Panc1 (cell line): ENCODE data around the gene UGGT1. TPM values are rescaled to one million over a fixed set of nuclear protein-coding genes. Genes with fewer than 3 reads are reported as not detected.

Experiments
- ATAC-seq: fragments of 200-7000 bp; cut with Tn5 transposase; 2 replicates; pipeline ENCODE4 v1.9.1; 2020; ENCODE audit warnings: mild to moderate bottlenecking, moderate library complexity
- BruUV-seq: library from RNA; stranded (reverse); fragments of 400-500 nt; replicated peaks from 2 replicates; lab custom pipeline; 2021; lab: Mats Ljungman, UMichigan
- CTCF ChIA-PET: fragments of 300-600 bp; sonication (Branson Sonifier 250); formaldehyde crosslinking; loops from one replicate; lab custom pipeline; 2022; ENCODE audit warnings: antibody characterized with exemption; lab: Charles Lee
- POLR2A ChIA-PET: fragments of 300-600 bp; sonication (Branson Sonifier 250); formaldehyde crosslinking; loops from one replicate; lab custom pipeline; 2022; ENCODE audit warnings: antibody characterized with exemption; lab: Charles Lee
- DNase-seq: peaks from one replicate; pipeline ENCODE4 v3.0.0-alpha.2; 2010; ENCODE audit warnings: low read depth, low spot score
- H3K27ac ChIP-seq: 2 replicates; pipeline ENCODE4 v1.5.1; 2011; ENCODE audit warnings: mild to moderate bottlenecking, low read length, inconsistent platforms
- H3K27me3 ChIP-seq: fragments of 200-500 bp; sonication (Bioruptor generic); 2 replicates; pipeline ENCODE4 v1.6.0; 2014; ENCODE audit warnings: low read length, inconsistent platforms; ENCODE audit not compliant: control insufficient read depth, insufficient read depth
- H3K36me3 ChIP-seq: fragments of 200-500 bp; sonication (Bioruptor generic); 2 replicates; pipeline ENCODE4 v1.5.1; 2014; ENCODE audit warnings: inconsistent platforms, mild to moderate bottlenecking, low read length, moderate library complexity; ENCODE audit not compliant: control insufficient read depth, insufficient read depth
- H3K4me1 ChIP-seq: 2 replicates; pipeline ENCODE4 v1.5.1; 2011; ENCODE audit warnings: inconsistent platforms, mild to moderate bottlenecking, low read length, moderate library complexity; ENCODE audit not compliant: control insufficient read depth, insufficient read depth
- H3K4me3 ChIP-seq, 2 experiments: 2 replicates each; pipeline ENCODE4 v1.5.1; 2011 to 2012; ENCODE audit warnings: low read depth in 2 of 2, low read length in 2 of 2, mild to moderate bottlenecking in 2 of 2, inconsistent platforms in 1 of 2, moderate library complexity in 1 of 2
- H3K9me3 ChIP-seq: fragments of 200-500 bp; sonication (Bioruptor generic); 2 replicates; pipeline ENCODE4 v1.5.1; 2014; ENCODE audit warnings: low read depth, mild to moderate bottlenecking, inconsistent platforms, low read length, moderate library complexity; ENCODE audit not compliant: control insufficient read depth, insufficient read depth
- CTCF ChIP-seq: fragments of 450-650 bp; IDR thresholded peaks from 2 replicates; pipeline ENCODE4 v1.5.1; 2017; ENCODE audit warnings: mild to moderate bottlenecking
- POLR2AphosphoS5 ChIP-seq: IDR thresholded peaks from 2 replicates; pipeline ENCODE4 v1.6.1; 2012; ENCODE audit warnings: mild to moderate bottlenecking, low read depth, low read length, moderate library complexity
- REST ChIP-seq, 2 experiments: IDR thresholded peaks; 2 replicates each; pipeline ENCODE4 v1.6.1; 2011 to 2012; ENCODE audit warnings: low read depth in 2 of 2, control low read depth in 1 of 2, low read length in 1 of 2, mild to moderate bottlenecking in 1 of 2, moderate library complexity in 1 of 2; ENCODE audit not compliant: insufficient read depth in 1 of 2
- SIN3A ChIP-seq: IDR thresholded peaks from 2 replicates; pipeline ENCODE4 v1.6.1; 2012; ENCODE audit warnings: low read depth, mild to moderate bottlenecking, low read length, moderate library complexity, borderline replicate concordance; ENCODE audit not compliant: insufficient read depth
- TCF7L2 ChIP-seq: IDR thresholded peaks from 2 replicates; pipeline ENCODE4 v1.6.1; 2011; ENCODE audit warnings: mild to moderate bottlenecking, low read depth, low read length, inconsistent platforms
- in situ Hi-C: cut with HindIII; loops from 2 replicates; pipeline ENCODE4 v1.10.0; 2016; ENCODE audit warnings: low sequenced_read_pairs, low pct_unique_long_range_greater_than_20kb
- intact Hi-C: fragments of 100-400 bp; cut with micrococcal nuclease; formaldehyde crosslinking; loops from one replicate; pipeline ENCODE4 v1.10.0; 2022; ENCODE audit not compliant: unreplicated experiment
- total RNA-seq: library from RNA; stranded (reverse); gene quantifications from one replicate; pipeline ENCODE4 v1.2.1, GENCODE V29; 2021; ENCODE audit not compliant: unreplicated experiment

UGGT1 gene
- total RNA-seq, 1 experiment from 2014 or later, result 64.2 TPM

- in situ Hi-C loops, result no loop called here
- no peaks in the 10 kb centered on the region for H3K36me3 ChIP-seq
- no peaks in the 10 kb centered on the region; the same call in 1 of the 2 replicates for H3K9me3 ChIP-seq
- DNase-seq, result no peak
- ATAC-seq, result no peak
- H3K27ac ChIP-seq, result no peak overlapping the region
- no peaks in the 10 kb centered on the region for H3K27me3 ChIP-seq
- TF ChIP-seq CTCF (no peak), POLR2AphosphoS5 (no peak), TCF7L2 (no peak), REST (IDR thresholded peaks at IDR 0.05; ENCODE audit: insufficient read depth in 1 of 2, low read depth in 2 of 2, low read length in 1 of 2) (no peak), SIN3A (no peak)
- ChIA-PET CTCF (interaction anchor here (1.1 kb wide), 1 partner anchor 20 kb away, joined by 8 read pairs; no protein-coding TSS in a partner anchor), POLR2A (no interaction called here)
- intact Hi-C loops, result no loop called here
- no peak overlapping the region for H3K4me3 ChIP-seq
- BruUV-seq, result no TSS peak
- no peaks in the 10 kb centered on the region for H3K4me1 ChIP-seq
These were observed 111.8 kb downstream of the UGGT1 start for GRCh38 chr2:128202791-128203190.

- Histone ChIP-seq H3K4me1 (no peaks in the 10 kb centered on the region), H3K36me3 (no peaks in the 10 kb centered on the region), H3K4me3 (no peak overlapping the region), H3K9me3 (no peaks in the 10 kb centered on the region; the same call in 1 of the 2 replicates), H3K27ac (no peak overlapping the region), H3K27me3 (no peaks in the 10 kb centered on the region)
- in situ Hi-C loops (no loop called here), intact Hi-C loops (no loop called here)
- TF ChIP-seq TCF7L2 (no peak), REST (IDR thresholded peaks at IDR 0.05; ENCODE audit: insufficient read depth in 1 of 2, low read depth in 2 of 2, low read length in 1 of 2) (no peak), SIN3A (no peak)
- ChIA-PET POLR2A (no interaction called here), CTCF (interaction anchor here (0.6 kb wide), 1 partner anchor 144 kb away, joined by 7 read pairs; no protein-coding TSS in a partner anchor)
- DNase-seq, result no peak
- ATAC-seq, result no peak
- no TSS peak for BruUV-seq
These were observed 115.2 kb downstream of the UGGT1 start for GRCh38 chr2:128206245-128206644.
